ENCODE results near the gene NFATC2.

DNA sequence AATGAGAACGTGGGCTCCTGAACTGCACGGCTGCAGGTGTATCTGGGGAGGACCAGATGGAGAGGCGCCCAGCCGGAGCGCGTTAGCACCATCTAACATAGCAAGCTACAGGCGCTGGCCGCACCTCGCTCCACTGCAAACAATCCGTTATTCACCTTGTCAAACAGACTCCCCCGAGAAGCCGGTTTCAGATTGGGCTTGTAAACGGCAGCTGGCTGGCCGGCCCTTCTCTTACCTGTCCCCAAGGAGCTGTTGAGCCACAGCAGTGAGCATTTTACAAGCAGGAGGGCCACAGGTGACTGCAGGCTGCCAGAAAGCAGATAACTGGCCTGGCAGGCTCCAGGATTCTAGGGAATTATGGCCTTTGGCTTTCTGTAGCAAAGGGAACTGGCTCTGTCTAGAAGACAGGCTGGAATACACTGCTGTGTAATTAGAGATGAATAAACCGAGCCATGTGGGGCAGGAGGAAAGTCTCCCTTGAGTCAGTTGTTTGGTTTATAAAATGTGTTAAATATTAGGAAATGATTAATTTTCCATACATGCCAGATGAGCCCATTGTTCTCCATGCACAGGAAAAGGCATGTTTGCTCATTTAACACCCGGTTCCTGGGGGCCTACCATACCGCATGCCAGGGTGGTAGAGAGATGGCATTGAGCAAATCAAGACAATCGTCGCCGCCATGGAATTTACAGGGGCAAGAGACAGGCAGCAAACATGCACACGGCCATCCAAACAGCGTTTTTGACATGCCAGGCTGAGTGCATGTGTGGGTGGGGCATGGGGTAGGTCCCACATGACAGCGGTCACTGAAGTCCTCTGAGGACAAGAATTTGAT is 159.3 kb downstream of the NFATC2 start:
- TF ChIP-seq, protein P1, sequence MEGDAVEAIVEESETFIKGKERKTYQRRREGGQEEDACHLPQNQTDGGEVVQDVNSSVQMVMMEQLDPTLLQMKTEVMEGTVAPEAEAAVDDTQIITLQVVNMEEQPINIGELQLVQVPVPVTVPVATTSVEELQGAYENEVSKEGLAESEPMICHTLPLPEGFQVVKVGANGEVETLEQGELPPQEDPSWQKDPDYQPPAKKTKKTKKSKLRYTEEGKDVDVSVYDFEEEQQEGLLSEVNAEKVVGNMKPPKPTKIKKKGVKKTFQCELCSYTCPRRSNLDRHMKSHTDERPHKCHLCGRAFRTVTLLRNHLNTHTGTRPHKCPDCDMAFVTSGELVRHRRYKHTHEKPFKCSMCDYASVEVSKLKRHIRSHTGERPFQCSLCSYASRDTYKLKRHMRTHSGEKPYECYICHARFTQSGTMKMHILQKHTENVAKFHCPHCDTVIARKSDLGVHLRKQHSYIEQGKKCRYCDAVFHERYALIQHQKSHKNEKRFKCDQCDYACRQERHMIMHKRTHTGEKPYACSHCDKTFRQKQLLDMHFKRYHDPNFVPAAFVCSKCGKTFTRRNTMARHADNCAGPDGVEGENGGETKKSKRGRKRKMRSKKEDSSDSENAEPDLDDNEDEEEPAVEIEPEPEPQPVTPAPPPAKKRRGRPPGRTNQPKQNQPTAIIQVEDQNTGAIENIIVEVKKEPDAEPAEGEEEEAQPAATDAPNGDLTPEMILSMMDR (conservative IDR thresholded peaks at IDR 0.05; ENCODE audit: low read length) = no peak
- no peak for TF ChIP-seq EZH2phosphoT487 (IDR thresholded peaks at IDR 0.05; ENCODE audit: borderline replicate concordance)
